ENCODE results near the gene VEZT.

VEZT gene

DNA sequence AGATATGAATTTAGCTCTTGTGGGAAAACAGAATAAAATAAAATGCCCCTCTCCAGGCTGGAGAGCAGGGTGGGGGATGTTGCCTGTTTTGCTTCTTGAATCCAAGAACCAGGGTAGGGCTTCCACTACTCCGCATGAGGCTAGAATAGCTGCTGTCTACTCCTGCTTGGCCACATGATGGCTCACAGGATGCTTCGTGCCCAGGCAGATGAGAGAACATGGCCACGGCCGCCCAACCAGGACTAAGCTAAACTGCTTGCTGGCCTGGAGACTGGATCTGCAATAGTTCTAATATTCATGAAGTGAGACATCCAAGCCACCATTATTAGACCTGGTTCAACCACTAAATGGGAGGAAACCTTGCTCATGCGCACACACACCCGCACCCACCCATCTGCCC is 134.1 kb downstream of the VEZT start:
- H3K79me2 ChIP-seq: no peaks in the 10 kb centered on the region
- H3K4me3 ChIP-seq (ENCODE audit: low read depth, low read length): no peak overlapping the region
- no peak overlapping the region for H3K4me2 ChIP-seq (ENCODE audit: low read length)
- H3K36me3 ChIP-seq (ENCODE audit: control insufficient read depth, insufficient read depth, low read length): no peaks in the 10 kb centered on the region
- TF ChIP-seq, protein P1, sequence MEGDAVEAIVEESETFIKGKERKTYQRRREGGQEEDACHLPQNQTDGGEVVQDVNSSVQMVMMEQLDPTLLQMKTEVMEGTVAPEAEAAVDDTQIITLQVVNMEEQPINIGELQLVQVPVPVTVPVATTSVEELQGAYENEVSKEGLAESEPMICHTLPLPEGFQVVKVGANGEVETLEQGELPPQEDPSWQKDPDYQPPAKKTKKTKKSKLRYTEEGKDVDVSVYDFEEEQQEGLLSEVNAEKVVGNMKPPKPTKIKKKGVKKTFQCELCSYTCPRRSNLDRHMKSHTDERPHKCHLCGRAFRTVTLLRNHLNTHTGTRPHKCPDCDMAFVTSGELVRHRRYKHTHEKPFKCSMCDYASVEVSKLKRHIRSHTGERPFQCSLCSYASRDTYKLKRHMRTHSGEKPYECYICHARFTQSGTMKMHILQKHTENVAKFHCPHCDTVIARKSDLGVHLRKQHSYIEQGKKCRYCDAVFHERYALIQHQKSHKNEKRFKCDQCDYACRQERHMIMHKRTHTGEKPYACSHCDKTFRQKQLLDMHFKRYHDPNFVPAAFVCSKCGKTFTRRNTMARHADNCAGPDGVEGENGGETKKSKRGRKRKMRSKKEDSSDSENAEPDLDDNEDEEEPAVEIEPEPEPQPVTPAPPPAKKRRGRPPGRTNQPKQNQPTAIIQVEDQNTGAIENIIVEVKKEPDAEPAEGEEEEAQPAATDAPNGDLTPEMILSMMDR (IDR thresholded peaks at IDR 0.05): no peak
- no peaks in the 10 kb centered on the region for H3K9me3 ChIP-seq (ENCODE audit: control insufficient read depth, low read length)
- no peak overlapping the region for H2AFZ ChIP-seq
- H3K9ac ChIP-seq: no peak overlapping the region
- no peak overlapping the region for H3K27ac ChIP-seq
- no peaks in the 10 kb centered on the region for H3K27me3 ChIP-seq (ENCODE audit: control insufficient read depth, insufficient read depth, low read length)
- H3K4me1 ChIP-seq: no peaks in the 10 kb centered on the region

All from parathyroid adenoma (tissue), 2 donors.